ENCODE measurements around the gene TPSD1. TPM values are rescaled to one million over a fixed set of nuclear protein-coding genes. Genes with fewer than 3 reads are reported as not detected.

The TPSD1 gene
- total and polyA plus RNA-seq, 9 of the 15 experiments (the other 6 are each of a cell fraction or from before 2014, with no cell fraction given), result not detected

DNA sequence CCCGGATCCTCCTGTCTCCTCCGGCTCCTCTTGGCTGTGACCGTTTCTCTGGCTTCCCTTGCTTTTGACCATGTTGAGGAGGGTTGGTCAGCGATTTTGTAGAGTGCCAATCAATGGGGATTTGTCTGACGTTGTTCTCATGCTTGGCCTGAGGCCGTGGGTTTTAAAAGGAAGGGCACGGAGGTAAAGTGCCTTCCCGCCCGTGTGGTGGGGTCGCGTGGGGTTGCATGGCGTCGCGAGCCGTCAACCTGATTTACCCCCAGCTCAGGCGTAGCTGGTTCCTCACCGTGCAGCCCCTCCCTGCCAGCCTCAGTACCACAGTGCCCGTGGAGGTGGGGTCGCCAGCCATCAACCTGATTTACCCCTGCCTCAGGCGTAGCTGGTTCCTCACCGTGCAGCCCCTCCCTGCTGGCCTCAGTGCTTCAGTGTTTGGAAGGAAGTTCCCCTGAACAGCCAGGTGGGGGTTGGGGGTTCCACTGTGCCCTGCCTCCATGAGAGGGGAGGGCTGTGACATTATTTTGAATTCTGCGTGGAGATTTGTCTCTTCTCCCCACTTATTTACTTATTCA is 10.3 kb upstream of the TPSD1 start:
- Histone ChIP-seq H3K9me1 (ENCODE audit: control insufficient read depth, insufficient read depth, low read length) (no peaks in the 10 kb centered on the region), H3K9ac (ENCODE audit: insufficient read depth in 1 of 2, low read depth in 2 of 2, low read length in 2 of 2) (peak overlapping the region in 1 of 2 experiments; percentile 36; a peak in 1 of 4 replicates), H3K79me2 (ENCODE audit: control insufficient read depth, insufficient read depth, low read length) (no peaks in the 10 kb centered on the region), H3K27me3 (ENCODE audit: control insufficient read depth in 2 of 2, insufficient read depth in 2 of 2, low read length in 2 of 2) (peaks cover 7 to 29% of the 10 kb centered on the region in 2 experiments; a peak in 3 of 5 replicates), H4K20me1 (replicated peaks; ENCODE audit: control insufficient read depth, insufficient read depth, low read length) (no peaks in the 10 kb centered on the region), H3K4me3 (no peak overlapping the region), H2AFZ (ENCODE audit: low read depth, low read length) (no peak overlapping the region), H3K4me2 (ENCODE audit: insufficient read depth, low read length) (no peak overlapping the region), H3K36me3 (ENCODE audit: control insufficient read depth, insufficient read depth, low read length) (no peaks in the 10 kb centered on the region), H3K27ac (ENCODE audit: extremely low read depth, low read depth, low read length) (no peak overlapping the region), H3K4me1 (replicated peaks in 1 of 2; ENCODE audit: control insufficient read depth in 2 of 2, insufficient read depth in 2 of 2, low read length in 2 of 2) (peaks cover 0 to 19% of the 10 kb centered on the region in 2 experiments; a peak in 2 of 5 replicates), H3K9me3 (replicated peaks; ENCODE audit: control insufficient read depth, insufficient read depth, low read depth, low read length) (no peaks in the 10 kb centered on the region)
- ATAC-seq (no peak), DNase-seq (ENCODE audit: extremely low read depth in 1 of 4, low spot score in 3 of 4) (no peak), FAIRE-seq (no peak)
- in situ Hi-C loops (cut with MboI), result no loop called here
- intact Hi-C loops (cut with micrococcal nuclease), result no loop called here
- no TSS peak for BruUV-seq (replicated peaks)
- ChIA-PET CTCF (ENCODE audit: low intra/inter-chr PET ratio) (no interaction called here), POLR2A (no interaction called here)
- 11% methylated on average over 18 of the region's 22 CpGs for WGBS (ENCODE audit: insufficient coverage, low coverage, missing lambda C conversion rate)
- no peak for TF ChIP-seq ZBED1 (IDR thresholded peaks at IDR 0.05)
- no peak for TF ChIP-seq XRCC3 (IDR thresholded peaks at IDR 0.05)
- TF ChIP-seq SMC3 (conservative IDR thresholded peaks at IDR 0.05; ENCODE audit: insufficient read depth, low read depth, low read length), result no peak
- TF ChIP-seq GTF2A2 (tag; IDR thresholded peaks at IDR 0.05), result no peak
- TF ChIP-seq CREB1 (IDR thresholded peaks at IDR 0.05), result no peak
- TF ChIP-seq CREB1 (CRISPR knock-in tag; IDR thresholded peaks at IDR 0.05), result no peak
- TF ChIP-seq RBM15 (IDR thresholded peaks at IDR 0.05; ENCODE audit: insufficient read depth, low read length), result no peak
- TF ChIP-seq SIN3A (IDR thresholded peaks at IDR 0.05; ENCODE audit: borderline replicate concordance in 2 of 2, control insufficient read depth in 1 of 2, low read depth in 2 of 2, low read length in 2 of 2), result no peak
- no peak for TF ChIP-seq THRAP3 (IDR thresholded peaks at IDR 0.05; ENCODE audit: borderline replicate concordance)
- TF ChIP-seq TEAD2 (tag; IDR thresholded peaks at IDR 0.05), result no peak
- no peak for TF ChIP-seq KLF13 (tag; IDR thresholded peaks at IDR 0.05; ENCODE audit: borderline replicate concordance, low read depth)
- TF ChIP-seq, protein P1, sequence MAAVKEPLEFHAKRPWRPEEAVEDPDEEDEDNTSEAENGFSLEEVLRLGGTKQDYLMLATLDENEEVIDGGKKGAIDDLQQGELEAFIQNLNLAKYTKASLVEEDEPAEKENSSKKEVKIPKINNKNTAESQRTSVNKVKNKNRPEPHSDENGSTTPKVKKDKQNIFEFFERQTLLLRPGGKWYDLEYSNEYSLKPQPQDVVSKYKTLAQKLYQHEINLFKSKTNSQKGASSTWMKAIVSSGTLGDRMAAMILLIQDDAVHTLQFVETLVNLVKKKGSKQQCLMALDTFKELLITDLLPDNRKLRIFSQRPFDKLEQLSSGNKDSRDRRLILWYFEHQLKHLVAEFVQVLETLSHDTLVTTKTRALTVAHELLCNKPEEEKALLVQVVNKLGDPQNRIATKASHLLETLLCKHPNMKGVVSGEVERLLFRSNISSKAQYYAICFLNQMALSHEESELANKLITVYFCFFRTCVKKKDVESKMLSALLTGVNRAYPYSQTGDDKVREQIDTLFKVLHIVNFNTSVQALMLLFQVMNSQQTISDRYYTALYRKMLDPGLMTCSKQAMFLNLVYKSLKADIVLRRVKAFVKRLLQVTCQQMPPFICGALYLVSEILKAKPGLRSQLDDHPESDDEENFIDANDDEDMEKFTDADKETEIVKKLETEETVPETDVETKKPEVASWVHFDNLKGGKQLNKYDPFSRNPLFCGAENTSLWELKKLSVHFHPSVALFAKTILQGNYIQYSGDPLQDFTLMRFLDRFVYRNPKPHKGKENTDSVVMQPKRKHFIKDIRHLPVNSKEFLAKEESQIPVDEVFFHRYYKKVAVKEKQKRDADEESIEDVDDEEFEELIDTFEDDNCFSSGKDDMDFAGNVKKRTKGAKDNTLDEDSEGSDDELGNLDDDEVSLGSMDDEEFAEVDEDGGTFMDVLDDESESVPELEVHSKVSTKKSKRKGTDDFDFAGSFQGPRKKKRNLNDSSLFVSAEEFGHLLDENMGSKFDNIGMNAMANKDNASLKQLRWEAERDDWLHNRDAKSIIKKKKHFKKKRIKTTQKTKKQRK (IDR thresholded peaks at IDR 0.05; ENCODE audit: borderline replicate concordance, low read depth, low read length), result no peak
- TF ChIP-seq ZC3H4 (CRISPR knock-in tag; IDR thresholded peaks at IDR 0.05; ENCODE audit: borderline replicate concordance), result no peak
- no peak for TF ChIP-seq TOE1 (IDR thresholded peaks at IDR 0.05; ENCODE audit: borderline replicate concordance)
- TF ChIP-seq TOE1 (CRISPR knock-in tag; IDR thresholded peaks at IDR 0.05; ENCODE audit: borderline replicate concordance, low read depth), result no peak
